ENCODE results near the gene NEB.

NEB gene

GRCh38 chr2:151490276-151490675, 244.0 kb downstream of the NEB start:
- no peaks in the 10 kb centered on the region for H3K27me3 Mint-ChIP-seq
- H3K9me3 Mint-ChIP-seq, result no peaks in the 10 kb centered on the region
- H3K27ac Mint-ChIP-seq, result no peak overlapping the region
- H3K4me1 Mint-ChIP-seq, result peaks cover 11% of the 10 kb centered on the region
- no peak overlapping the region for H3K4me3 Mint-ChIP-seq
- peaks cover 22% of the 10 kb centered on the region for H3K36me3 Mint-ChIP-seq

GRCh38 chr2:151486053-151486452, 248.2 kb downstream of the NEB start:
- H3K27ac Mint-ChIP-seq, result no peak overlapping the region
- no peaks in the 10 kb centered on the region for H3K27me3 Mint-ChIP-seq
- H3K4me3 Mint-ChIP-seq, result no peak overlapping the region
- H3K4me1 Mint-ChIP-seq, result peaks cover 26% of the 10 kb centered on the region
- H3K9me3 Mint-ChIP-seq, result no peaks in the 10 kb centered on the region
- peaks cover 33% of the 10 kb centered on the region for H3K36me3 Mint-ChIP-seq

GRCh38 chr2:151484100-151484499, 250.2 kb downstream of the NEB start:
- peaks cover 36% of the 10 kb centered on the region for H3K36me3 Mint-ChIP-seq

GRCh38 chr2:151483546-151483945, 250.7 kb downstream of the NEB start:
- Mint-ChIP-seq H3K36me3 (peaks cover 40% of the 10 kb centered on the region), H3K27ac (no peak overlapping the region), H3K4me3 (no peak overlapping the region), H3K27me3 (no peaks in the 10 kb centered on the region), H3K4me1 (peaks cover 27% of the 10 kb centered on the region), H3K9me3 (no peaks in the 10 kb centered on the region)

More at GRCh38 chr2:151484100-151484499, 250.2 kb downstream of the NEB start:
- H3K27me3 Mint-ChIP-seq, result no peaks in the 10 kb centered on the region
- H3K4me3 Mint-ChIP-seq, result no peak overlapping the region
- H3K4me1 Mint-ChIP-seq, result peaks cover 27% of the 10 kb centered on the region
- H3K27ac Mint-ChIP-seq, result no peak overlapping the region
- H3K9me3 Mint-ChIP-seq, result no peaks in the 10 kb centered on the region

- H3K36me3 Mint-ChIP-seq, result peaks cover 44% of the 10 kb centered on the region
Measured at GRCh38 chr2:151482171-151482725, 252.0 kb downstream of the NEB start.

GRCh38 chr2:151481744-151482143, 252.5 kb downstream of the NEB start:
- H3K27ac Mint-ChIP-seq, result peak overlapping the region; percentile 84
- H3K4me3 Mint-ChIP-seq, result no peak overlapping the region
- no peaks in the 10 kb centered on the region for H3K27me3 Mint-ChIP-seq
- H3K9me3 Mint-ChIP-seq, result no peaks in the 10 kb centered on the region
- H3K36me3 Mint-ChIP-seq, result peaks cover 45% of the 10 kb centered on the region
- H3K4me1 Mint-ChIP-seq, result peaks cover 27% of the 10 kb centered on the region

More at GRCh38 chr2:151482171-151482725, 252.0 kb downstream of the NEB start:
- Mint-ChIP-seq H3K4me3 (no peak overlapping the region), H3K27me3 (no peaks in the 10 kb centered on the region), H3K9me3 (no peaks in the 10 kb centered on the region), H3K27ac (peak overlapping the region; percentile 84), H3K4me1 (peaks cover 27% of the 10 kb centered on the region)

- Mint-ChIP-seq H3K36me3 (peaks cover 42% of the 10 kb centered on the region), H3K27me3 (no peaks in the 10 kb centered on the region), H3K27ac (no peak overlapping the region), H3K4me3 (no peak overlapping the region), H3K9me3 (no peaks in the 10 kb centered on the region), H3K4me1 (peaks cover 16% of the 10 kb centered on the region)
Measured at GRCh38 chr2:151478011-151478410, 256.3 kb downstream of the NEB start.

GRCh38 chr2:151476287-151476686, 258.0 kb downstream of the NEB start:
- peaks cover 7% of the 10 kb centered on the region for H3K4me1 Mint-ChIP-seq
- peaks cover 37% of the 10 kb centered on the region for H3K36me3 Mint-ChIP-seq
- no peaks in the 10 kb centered on the region for H3K27me3 Mint-ChIP-seq
- no peak overlapping the region for H3K4me3 Mint-ChIP-seq
- no peaks in the 10 kb centered on the region for H3K9me3 Mint-ChIP-seq
- no peak overlapping the region for H3K27ac Mint-ChIP-seq

GRCh38 chr2:151475071-151475470, 259.2 kb downstream of the NEB start:
- H3K36me3 Mint-ChIP-seq, result peaks cover 35% of the 10 kb centered on the region
- H3K27me3 Mint-ChIP-seq, result no peaks in the 10 kb centered on the region
- peaks cover 8% of the 10 kb centered on the region for H3K4me1 Mint-ChIP-seq
- H3K9me3 Mint-ChIP-seq, result no peaks in the 10 kb centered on the region
- no peak overlapping the region for H3K4me3 Mint-ChIP-seq
- H3K27ac Mint-ChIP-seq, result no peak overlapping the region

- H3K36me3 Mint-ChIP-seq, result peaks cover 42% of the 10 kb centered on the region
- no peaks in the 10 kb centered on the region for H3K9me3 Mint-ChIP-seq
- H3K27me3 Mint-ChIP-seq, result no peaks in the 10 kb centered on the region
- no peak overlapping the region for H3K27ac Mint-ChIP-seq
- peaks cover 8% of the 10 kb centered on the region for H3K4me1 Mint-ChIP-seq
- no peak overlapping the region for H3K4me3 Mint-ChIP-seq
Measured at GRCh38 chr2:151472966-151473365, 261.3 kb downstream of the NEB start.

GRCh38 chr2:151470556-151470955, 263.7 kb downstream of the NEB start:
- peaks cover 8% of the 10 kb centered on the region for H3K4me1 Mint-ChIP-seq
- H3K4me3 Mint-ChIP-seq, result no peak overlapping the region
- no peak overlapping the region for H3K27ac Mint-ChIP-seq
- peaks cover 44% of the 10 kb centered on the region for H3K36me3 Mint-ChIP-seq
- H3K9me3 Mint-ChIP-seq, result no peaks in the 10 kb centered on the region
- H3K27me3 Mint-ChIP-seq, result no peaks in the 10 kb centered on the region

GRCh38 chr2:151465771-151466170, 268.5 kb downstream of the NEB start:
- peaks cover 59% of the 10 kb centered on the region for H3K36me3 Mint-ChIP-seq
- H3K9me3 Mint-ChIP-seq, result no peaks in the 10 kb centered on the region
- no peak overlapping the region for H3K27ac Mint-ChIP-seq
- H3K27me3 Mint-ChIP-seq, result no peaks in the 10 kb centered on the region
- H3K4me3 Mint-ChIP-seq, result no peak overlapping the region
- peaks cover 4% of the 10 kb centered on the region for H3K4me1 Mint-ChIP-seq

- peaks cover 42% of the 10 kb centered on the region for H3K36me3 Mint-ChIP-seq
- H3K9me3 Mint-ChIP-seq, result no peaks in the 10 kb centered on the region
- no peak overlapping the region for H3K4me3 Mint-ChIP-seq
- no peak overlapping the region for H3K27ac Mint-ChIP-seq
- H3K4me1 Mint-ChIP-seq, result no peaks in the 10 kb centered on the region
- no peaks in the 10 kb centered on the region for H3K27me3 Mint-ChIP-seq
Measured at GRCh38 chr2:151459358-151459757, 274.9 kb downstream of the NEB start.

- Mint-ChIP-seq H3K36me3 (peaks cover 24% of the 10 kb centered on the region), H3K4me1 (peaks cover 10% of the 10 kb centered on the region), H3K4me3 (no peak overlapping the region), H3K27me3 (no peaks in the 10 kb centered on the region), H3K9me3 (no peaks in the 10 kb centered on the region), H3K27ac (no peak overlapping the region)
Measured at GRCh38 chr2:151439127-151439526, 295.1 kb downstream of the NEB start.

- peaks cover 10% of the 10 kb centered on the region for H3K4me1 Mint-ChIP-seq
- no peaks in the 10 kb centered on the region for H3K27me3 Mint-ChIP-seq
- H3K9me3 Mint-ChIP-seq, result no peaks in the 10 kb centered on the region
- H3K27ac Mint-ChIP-seq, result no peak overlapping the region
- H3K36me3 Mint-ChIP-seq, result peaks cover 22% of the 10 kb centered on the region
- no peak overlapping the region for H3K4me3 Mint-ChIP-seq
Measured at GRCh38 chr2:151438506-151438905, 295.8 kb downstream of the NEB start.

GRCh38 chr2:151437630-151438029, 296.6 kb downstream of the NEB start:
- H3K27ac Mint-ChIP-seq, result peak overlapping the region; percentile 55
- H3K4me3 Mint-ChIP-seq, result no peak overlapping the region
- H3K4me1 Mint-ChIP-seq, result peaks cover 14% of the 10 kb centered on the region
- peaks cover 23% of the 10 kb centered on the region for H3K36me3 Mint-ChIP-seq
- H3K27me3 Mint-ChIP-seq, result no peaks in the 10 kb centered on the region
- no peaks in the 10 kb centered on the region for H3K9me3 Mint-ChIP-seq
